Ecto neural progenitor cell (in vitro differentiated cells): ENCODE results near the gene MORN4.

Experiments
- DNase-seq: peaks from one replicate; pipeline ENCODE4 v3.0.0-alpha.2; 2018; ENCODE audit warnings: low spot score

Gene MORN4

DNA sequence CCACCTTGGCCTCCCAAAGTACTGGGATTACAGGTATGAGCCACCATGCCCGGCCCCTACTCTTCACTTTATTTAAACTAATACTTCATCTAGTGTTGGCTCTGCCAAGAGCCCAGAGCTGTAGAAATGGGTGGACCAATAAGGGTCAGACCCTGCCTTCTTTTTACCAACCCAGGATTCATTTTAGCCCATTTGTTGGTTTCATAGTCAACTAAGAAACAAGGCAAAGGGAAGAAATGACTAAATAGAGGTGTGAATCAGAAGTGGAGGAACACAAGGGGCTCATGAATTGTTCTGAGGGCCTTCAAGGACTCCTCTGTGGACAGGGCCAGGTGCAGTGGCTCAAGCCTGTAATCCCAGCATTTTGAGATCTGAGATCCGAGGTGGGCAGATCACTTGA is 59.6 kb downstream of the MORN4 start:
- DNase-seq: no peak

DNA sequence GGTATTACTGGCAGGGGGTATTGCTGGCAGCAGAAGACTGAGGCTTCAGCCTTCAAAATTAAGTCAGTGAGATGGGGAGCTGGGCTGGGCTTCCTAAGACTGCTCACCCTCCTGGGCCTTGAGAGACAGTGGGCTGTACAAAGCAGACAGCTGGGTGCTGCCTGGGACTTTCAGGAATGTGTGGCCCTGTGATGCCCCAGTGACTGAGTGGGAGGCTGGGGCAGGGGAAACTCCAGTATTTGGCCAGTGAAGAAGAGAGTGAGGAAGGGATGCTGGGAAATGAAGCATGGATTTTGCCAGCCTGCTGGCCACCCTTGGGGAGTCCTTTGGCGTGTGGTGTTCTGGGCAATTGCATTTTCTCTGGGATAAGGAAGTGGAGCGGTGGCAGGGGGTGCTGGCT is 60.3 kb downstream of the MORN4 start:
- DNase-seq: no peak

DNA sequence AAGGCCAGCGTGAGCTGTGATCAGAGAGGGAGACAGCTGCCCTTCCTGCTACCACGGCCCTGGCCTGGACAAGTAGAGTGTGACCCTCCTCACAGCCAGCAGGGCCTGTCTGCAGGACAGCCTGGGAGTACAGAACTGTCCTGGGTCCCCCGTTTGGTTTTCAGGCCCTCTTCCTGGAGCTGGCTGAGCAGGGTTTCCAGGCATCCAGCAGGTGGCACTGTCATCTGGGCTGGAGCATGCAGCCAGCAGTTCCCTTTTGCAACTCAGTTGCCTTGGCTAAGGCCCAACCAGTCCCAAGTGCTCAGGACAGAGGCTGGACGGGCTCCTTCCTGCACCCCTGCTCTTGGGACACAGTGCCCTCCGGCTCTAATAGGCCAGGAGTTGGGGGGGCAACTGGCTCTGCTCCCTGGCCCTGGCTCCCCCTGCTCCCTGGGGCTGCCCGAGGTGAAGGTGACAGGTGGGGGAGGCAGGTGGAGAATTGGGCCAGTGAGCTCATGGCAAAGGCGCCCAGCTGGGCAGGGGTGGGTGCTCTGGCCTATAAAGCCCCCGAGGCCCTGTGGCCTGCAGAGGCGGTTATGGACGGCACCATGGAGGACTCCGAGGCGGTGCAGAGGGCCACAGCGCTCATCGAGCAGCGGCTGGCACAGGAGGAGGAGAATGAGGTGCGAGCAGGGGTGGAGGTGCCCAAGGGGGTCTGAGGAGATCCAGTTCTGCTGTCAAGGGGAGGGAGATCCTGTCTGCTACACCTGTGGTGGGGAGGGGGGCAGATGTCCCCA is 60.9 kb downstream of the MORN4 start, which contains the start of gene ANKRD2:
ANKRD2 (plus strand) TSS at position 566 of the 776 bp plus-strand sequence; CDS start at position 576, 10 bp downstream.
- peak; percentile 83 for DNase-seq

DNA sequence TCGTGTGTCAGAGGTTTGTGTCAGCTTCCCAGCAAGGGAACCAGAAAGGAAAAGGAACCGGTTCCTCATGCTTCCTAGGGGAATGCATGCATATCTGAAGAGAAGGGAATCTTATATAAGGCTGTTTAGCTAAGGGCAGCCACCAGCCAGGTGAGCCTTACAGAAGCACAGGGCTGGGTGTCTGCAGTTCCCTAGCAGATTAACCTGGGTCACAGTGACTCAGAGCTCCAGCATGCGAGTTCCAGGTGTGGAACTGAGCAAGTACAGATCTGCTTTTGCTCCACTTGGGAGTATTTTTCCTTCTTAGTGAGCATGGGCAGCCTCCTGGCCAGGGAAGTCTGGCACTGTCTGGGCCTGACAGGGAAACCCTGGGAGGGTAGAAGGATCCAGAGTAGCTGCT is 61.7 kb downstream of the MORN4 start:
- DNase-seq: no peak

DNA sequence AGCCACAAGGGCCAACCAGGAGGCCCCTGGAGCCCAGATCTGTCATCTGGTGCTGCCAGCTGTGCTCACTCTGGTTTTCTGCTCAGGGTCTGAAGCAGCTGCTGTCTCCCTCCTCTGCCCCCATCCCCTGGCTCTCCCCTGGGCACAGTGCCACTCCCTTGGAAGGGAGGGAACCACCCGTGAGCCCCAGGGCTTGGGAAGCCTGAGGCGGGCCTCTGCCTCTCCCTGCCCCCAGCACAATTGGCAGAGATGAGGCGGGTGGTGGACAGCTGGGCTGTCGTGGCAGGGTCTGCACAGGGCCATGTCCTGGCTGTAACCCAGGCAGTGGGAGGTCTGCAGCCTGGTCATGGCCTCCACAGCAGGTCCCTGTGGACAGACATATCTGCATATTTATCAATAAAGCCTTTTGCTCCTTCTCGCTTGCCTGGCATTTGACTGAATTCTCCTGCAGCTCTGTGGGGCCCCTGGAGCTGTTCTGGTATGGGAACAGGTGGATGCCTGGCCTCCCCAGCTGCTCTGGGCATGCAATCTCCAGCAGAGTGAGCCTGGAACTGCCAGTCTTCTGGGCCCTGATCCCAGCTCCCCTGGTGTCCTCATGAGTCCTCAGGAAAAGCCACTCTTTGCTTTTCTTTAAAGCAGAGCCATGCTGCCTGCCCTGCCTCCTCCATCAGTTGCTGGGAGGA is 62.4 kb downstream of the MORN4 start:
- no peak for DNase-seq

DNA sequence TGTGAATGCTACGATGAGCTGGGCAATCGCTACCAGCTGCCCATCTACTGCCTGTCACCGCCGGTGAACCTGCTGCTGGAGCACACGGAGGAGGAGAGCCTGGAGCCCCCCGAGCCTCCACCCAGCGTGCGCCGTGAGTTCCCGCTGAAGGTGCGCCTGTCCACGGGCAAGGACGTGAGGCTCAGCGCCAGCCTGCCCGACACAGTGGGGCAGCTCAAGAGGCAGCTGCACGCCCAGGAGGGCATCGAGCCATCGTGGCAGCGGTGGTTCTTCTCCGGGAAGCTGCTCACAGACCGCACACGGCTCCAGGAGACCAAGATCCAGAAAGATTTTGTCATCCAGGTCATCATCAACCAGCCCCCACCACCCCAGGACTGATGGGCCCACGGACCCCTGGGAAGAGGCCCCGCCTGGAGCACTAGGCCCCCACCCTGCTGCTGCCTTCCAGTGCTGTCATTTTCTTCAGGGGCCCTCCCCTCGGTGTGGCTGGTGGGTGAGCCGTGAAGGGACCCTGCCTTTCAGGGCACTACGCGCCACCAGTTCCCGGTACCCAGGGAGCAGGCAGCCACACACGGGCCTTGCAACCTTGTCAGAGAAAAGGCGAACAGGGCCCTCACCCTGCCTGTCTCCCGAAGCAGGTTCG is 63.0 kb downstream of the MORN4 start:
- DNase-seq: no peak

DNA sequence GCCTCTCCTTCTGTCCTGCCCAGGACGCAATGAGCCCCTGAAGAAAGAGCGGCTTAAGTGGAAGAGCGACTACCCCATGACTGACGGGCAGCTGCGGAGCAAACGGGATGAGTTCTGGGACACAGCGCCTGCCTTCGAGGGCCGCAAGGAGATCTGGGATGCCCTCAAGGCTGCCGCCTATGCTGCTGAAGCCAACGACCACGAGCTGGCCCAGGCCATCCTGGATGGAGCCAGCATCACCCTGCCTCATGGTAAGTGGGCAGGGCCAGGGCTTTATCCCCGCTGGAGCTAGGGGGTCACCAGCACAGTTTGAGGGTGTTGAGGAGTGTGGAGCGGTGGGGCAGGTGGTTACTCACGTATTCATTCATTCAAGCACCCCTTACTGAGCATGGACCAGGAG is 65.4 kb downstream of the MORN4 start:
- DNase-seq: no peak

DNA sequence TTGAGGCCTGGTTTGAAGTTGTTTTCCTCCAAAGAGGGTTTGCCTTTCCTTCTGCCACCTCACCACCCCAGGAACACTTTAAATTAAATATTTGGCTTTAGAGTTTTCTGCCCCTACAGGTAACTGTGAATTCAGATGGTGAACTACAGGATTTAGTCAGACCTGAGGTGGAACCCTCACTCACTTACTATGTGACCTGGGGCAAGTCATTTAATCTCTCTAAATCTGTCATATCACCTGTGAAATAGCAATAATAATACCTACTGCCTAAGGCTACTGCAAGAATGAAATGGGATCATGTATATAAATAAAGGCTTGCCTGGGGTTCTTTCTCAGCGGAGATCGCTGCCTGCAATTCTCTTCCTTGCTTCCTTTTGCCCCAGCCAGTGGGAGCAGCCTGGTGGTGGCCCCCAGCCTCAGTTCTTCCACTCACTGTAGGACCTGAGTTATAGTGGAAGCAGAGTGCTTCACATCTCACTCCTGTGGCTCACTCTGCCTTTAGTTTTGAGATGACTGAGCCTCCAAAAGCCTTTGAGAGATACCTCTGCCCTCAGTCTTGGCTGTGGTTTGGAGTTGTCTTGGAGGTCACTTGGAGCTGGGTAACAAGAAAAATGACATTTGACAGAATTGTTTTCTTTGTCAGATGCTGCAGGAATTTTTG is 66.8 kb downstream of the MORN4 start:
- no peak for DNase-seq

DNA sequence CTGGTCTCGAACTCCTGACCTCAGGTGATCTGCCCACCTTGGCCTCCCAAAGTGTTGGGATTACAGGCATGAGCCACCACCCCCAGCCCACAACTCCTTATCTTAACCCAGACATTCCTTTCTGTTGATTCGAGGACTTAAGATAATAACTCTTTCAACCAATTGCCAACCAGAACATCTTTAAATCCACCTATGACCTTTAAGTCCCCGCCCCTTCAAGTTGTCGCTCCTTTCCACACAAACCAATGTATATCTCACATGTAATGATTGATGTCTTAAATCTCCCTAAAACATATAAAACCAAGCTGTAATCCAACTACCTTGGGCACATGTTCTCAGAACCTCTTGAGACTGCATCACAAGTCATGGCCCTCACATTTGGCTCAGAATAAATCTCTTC is 68.5 kb downstream of the MORN4 start:
- no peak for DNase-seq
